Central memory CD8-positive, alpha-beta T cell (primary cell): ENCODE data around the gene HIP1.
"Not testable (repeated sequence)": the region's sequence is repeated elsewhere in the genome, so short reads cannot be mapped to it uniquely, and the experiment has no call there.

ENCODE experiments used
- ATAC-seq: fragments of 150-1000 bp; cut with Tn5 transposase; replicated peaks from 2 replicates; pipeline ENCODE4 v1.10.0; 2022; ENCODE audit warnings: mild to moderate bottlenecking, moderate FRiP score, moderate number of reproducible peaks; ENCODE audit not compliant: poor library complexity, severe bottlenecking; ENCODE audit errors: extremely low read depth
- DNase-seq, 2 donors: peaks; one replicate each; pipeline ENCODE4 v3.0.0; 2021; ENCODE audit warnings: low spot score in 2 of 2
- H3K27ac Mint-ChIP-seq: one replicate; pipeline ENCODE4 v1.8.0; 2022; ENCODE audit warnings: low read depth, mild to moderate bottlenecking, moderate library complexity, mixed read lengths
- H3K27me3 Mint-ChIP-seq: one replicate; pipeline ENCODE4 v1.8.0; 2022; ENCODE audit warnings: mixed read lengths
- H3K36me3 Mint-ChIP-seq: one replicate; pipeline ENCODE4 v1.8.0; 2022; ENCODE audit warnings: mild to moderate bottlenecking, moderate library complexity, mixed read lengths; ENCODE audit not compliant: insufficient read depth
- H3K4me1 Mint-ChIP-seq: one replicate; pipeline ENCODE4 v1.8.0; 2022; ENCODE audit warnings: mixed read lengths
- H3K4me3 Mint-ChIP-seq: one replicate; pipeline ENCODE4 v1.8.0; 2022; ENCODE audit warnings: mild to moderate bottlenecking, moderate library complexity, mixed read lengths
- H3K9me3 Mint-ChIP-seq: one replicate; pipeline ENCODE4 v1.8.0; 2022; ENCODE audit warnings: mixed read lengths

HIP1 gene

GRCh38 chr7:75536491-75536890 lies 202.2 kb downstream of the HIP1 start:
- H3K9me3 Mint-ChIP-seq: no peaks in the 10 kb centered on the region

GRCh38 chr7:75534727-75535307 lies 203.9 kb downstream of the HIP1 start:
- H3K27ac Mint-ChIP-seq: no peak overlapping the region
- no peaks in the 10 kb centered on the region for H3K9me3 Mint-ChIP-seq
- no peaks in the 10 kb centered on the region for H3K4me1 Mint-ChIP-seq
- H3K27me3 Mint-ChIP-seq: no peaks in the 10 kb centered on the region
- no peak overlapping the region for H3K4me3 Mint-ChIP-seq
- ATAC-seq (no peak), DNase-seq (no peak)
- peaks cover 8% of the 10 kb centered on the region for H3K36me3 Mint-ChIP-seq

More at GRCh38 chr7:75536491-75536890, 202.2 kb downstream of the HIP1 start:
- H3K4me3 Mint-ChIP-seq: no peak overlapping the region
- H3K27me3 Mint-ChIP-seq: no peaks in the 10 kb centered on the region
- peaks cover 14% of the 10 kb centered on the region for H3K36me3 Mint-ChIP-seq
- H3K27ac Mint-ChIP-seq: no peak overlapping the region
- DNase-seq (no peak), ATAC-seq (no peak)
- no peaks in the 10 kb centered on the region for H3K4me1 Mint-ChIP-seq

- no peaks in the 10 kb centered on the region for H3K27me3 Mint-ChIP-seq
- no peaks in the 10 kb centered on the region for H3K4me1 Mint-ChIP-seq
- H3K36me3 Mint-ChIP-seq: peaks cover 7% of the 10 kb centered on the region
- H3K9me3 Mint-ChIP-seq: no peaks in the 10 kb centered on the region
- no peak overlapping the region for H3K27ac Mint-ChIP-seq
- no peak overlapping the region for H3K4me3 Mint-ChIP-seq
- DNase-seq: no peak
- no peak for ATAC-seq
These were observed 204.8 kb downstream of the HIP1 start for GRCh38 chr7:75533926-75534325.

GRCh38 chr7:75532639-75533038 lies 206.1 kb downstream of the HIP1 start:
- no peak overlapping the region for H3K27ac Mint-ChIP-seq
- H3K27me3 Mint-ChIP-seq: no peaks in the 10 kb centered on the region
- DNase-seq (no peak), ATAC-seq (no peak)
- no peak overlapping the region for H3K4me3 Mint-ChIP-seq
- H3K36me3 Mint-ChIP-seq: peaks cover 10% of the 10 kb centered on the region
- no peaks in the 10 kb centered on the region for H3K9me3 Mint-ChIP-seq
- peaks cover 5% of the 10 kb centered on the region for H3K4me1 Mint-ChIP-seq

- peaks cover 16% of the 10 kb centered on the region for H3K4me1 Mint-ChIP-seq
- peaks cover 10% of the 10 kb centered on the region for H3K36me3 Mint-ChIP-seq
- H3K9me3 Mint-ChIP-seq: no peaks in the 10 kb centered on the region
- ATAC-seq (no peak), DNase-seq (no peak)
- no peak overlapping the region for H3K27ac Mint-ChIP-seq
- no peaks in the 10 kb centered on the region for H3K27me3 Mint-ChIP-seq
- no peak overlapping the region for H3K4me3 Mint-ChIP-seq
These were observed 207.4 kb downstream of the HIP1 start for GRCh38 chr7:75531359-75531821.

GRCh38 chr7:75527224-75527722 lies 211.5 kb downstream of the HIP1 start:
- DNase-seq, H3K9me3 Mint-ChIP-seq, H3K27me3 Mint-ChIP-seq: not testable (repeated sequence)
- ATAC-seq: peak; percentile 5
- H3K27ac Mint-ChIP-seq: peak overlapping the region; percentile 66
- peaks cover 35% of the 10 kb centered on the region for H3K4me1 Mint-ChIP-seq
- H3K4me3 Mint-ChIP-seq: peak overlapping the region; percentile 92
- peaks cover 39% of the 10 kb centered on the region for H3K36me3 Mint-ChIP-seq

- not testable (repeated sequence) for H3K4me3 Mint-ChIP-seq, DNase-seq, H3K27ac Mint-ChIP-seq, H3K27me3 Mint-ChIP-seq, ATAC-seq, H3K9me3 Mint-ChIP-seq
- Mint-ChIP-seq H3K4me1 (peaks cover 49% of the 10 kb centered on the region), H3K36me3 (peaks cover 56% of the 10 kb centered on the region)
These were observed 217.0 kb downstream of the HIP1 start for GRCh38 chr7:75521727-75522126.

- H3K27me3 Mint-ChIP-seq, H3K9me3 Mint-ChIP-seq, H3K27ac Mint-ChIP-seq, DNase-seq, ATAC-seq, H3K4me3 Mint-ChIP-seq: not testable (repeated sequence)
- H3K36me3 Mint-ChIP-seq: peaks cover 38% of the 10 kb centered on the region
- H3K4me1 Mint-ChIP-seq: peaks cover 33% of the 10 kb centered on the region
These were observed 219.9 kb downstream of the HIP1 start for GRCh38 chr7:75518842-75519241.

- DNase-seq, H3K9me3 Mint-ChIP-seq, H3K27ac Mint-ChIP-seq, H3K4me3 Mint-ChIP-seq, H3K27me3 Mint-ChIP-seq, H3K4me1 Mint-ChIP-seq, ATAC-seq: not testable (repeated sequence)
- H3K36me3 Mint-ChIP-seq: peaks cover 22% of the 10 kb centered on the region
These were observed 229.7 kb downstream of the HIP1 start for GRCh38 chr7:75509033-75509432.

- H3K27me3 Mint-ChIP-seq, ATAC-seq: not testable (repeated sequence)
These were observed 246.7 kb downstream of the HIP1 start, which contains the start of gene SPDYE5 for GRCh38 chr7:75492020-75492419. Gene SPDYE5 (plus strand): TSS chr7:75492320. CDS start chr7:75494048, 1,728 bp downstream.

GRCh38 chr7:75485979-75486643 lies 252.6 kb downstream of the HIP1 start, which contains the start of gene POM121C:
Gene POM121C (minus strand): TSS chr7:75486299. CDS start chr7:75441496, 44,803 bp downstream.
- ATAC-seq: peak; percentile 97
- peak within 1 kb of the TSS; percentile 87 for H3K4me3 Mint-ChIP-seq

More at GRCh38 chr7:75492020-75492419, 246.7 kb downstream of the HIP1 start, which contains the start of gene SPDYE5:
- not testable (repeated sequence) for DNase-seq, H3K4me1 Mint-ChIP-seq, H3K9me3 Mint-ChIP-seq, H3K4me3 Mint-ChIP-seq, H3K36me3 Mint-ChIP-seq, H3K27ac Mint-ChIP-seq

GRCh38 chr7:75485355-75485978 lies 253.3 kb downstream of the HIP1 start:
- Mint-ChIP-seq H3K27ac (peak overlapping the region; percentile 84), H3K36me3 (peaks cover 17% of the 10 kb centered on the region), H3K4me3 (peak overlapping the region; percentile 87), H3K4me1 (peaks cover 12% of the 10 kb centered on the region)
- H3K27me3 Mint-ChIP-seq, DNase-seq, H3K9me3 Mint-ChIP-seq: not testable (repeated sequence)
- peak; percentile 20 for ATAC-seq

More at GRCh38 chr7:75485979-75486643, 252.6 kb downstream of the HIP1 start, which contains the start of gene POM121C:
- Mint-ChIP-seq H3K27ac (peak within 1 kb of the TSS; percentile 84), H3K36me3 (peaks cover 17% of the 10 kb centered on the region), H3K4me1 (peaks cover 12% of the 10 kb centered on the region)
- not testable (repeated sequence) for H3K9me3 Mint-ChIP-seq, H3K27me3 Mint-ChIP-seq
- DNase-seq: peak; percentile 56 to 66
